Right kidney (tissue), 1 donor: ENCODE data around the gene PRH1.

Experiments used
- DNase-seq: peaks from one replicate; pipeline ENCODE4 v3.0.0-alpha.2; 2016

The PRH1 gene

GRCh38 chr12:10842862-10843261 lies 41.2 kb downstream of the PRH1 start:
- no peak for DNase-seq

DNA sequence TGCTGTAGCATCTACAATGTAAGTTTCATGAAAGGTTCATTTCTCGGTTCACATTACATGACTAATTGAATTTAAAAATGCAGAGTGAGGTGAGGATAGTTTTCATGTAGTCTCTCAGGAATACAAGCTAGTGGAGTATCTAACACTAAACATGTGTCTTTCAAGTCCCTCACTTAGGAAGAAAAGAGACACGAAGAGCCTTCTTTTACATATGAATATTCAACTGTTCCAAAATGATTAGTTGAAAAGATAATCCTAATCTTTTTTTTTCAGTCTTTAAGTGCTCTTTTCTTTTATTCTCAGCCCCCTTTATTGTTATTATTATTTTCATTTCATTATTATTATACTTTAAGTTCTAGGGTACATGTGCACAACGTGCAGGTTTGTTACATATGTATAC lies 45.6 kb downstream of the PRH1 start:
- no peak for DNase-seq
